Esophagus squamous epithelium (tissue), 4 donors: ENCODE measurements around the gene E2F4.

Experiments
- CTCF ChIP-seq, 6 experiments: fragments of 450-650 bp in 4 of 6; fragments of 200-600 bp in 2 of 6; sonication (generic) in 2 of 6; IDR thresholded peaks; one replicate each; pipeline ENCODE4 v1.5.1; 2016 to 2019; ENCODE audit warnings: antibody characterized with exemption in 6 of 6, mild to moderate bottlenecking in 4 of 6, moderate library complexity in 4 of 6
- POLR2A ChIP-seq, 4 donors: fragments of 450-650 bp; IDR thresholded peaks; one replicate each; pipeline ENCODE4 v1.6.1; 2017; ENCODE audit warnings: antibody characterized with exemption in 4 of 4, mild to moderate bottlenecking in 4 of 4, moderate library complexity in 3 of 4

- TF ChIP-seq CTCF (IDR thresholded peaks at IDR 0.05) (no peak), POLR2A (IDR thresholded peaks at IDR 0.05) (no peak)
Measured at GRCh38 chr16:67237396-67238277, 45.7 kb downstream of the E2F4 start.
